ENCODE data around the gene HNMT.

GRCh38 chr2:137969418-137969765, 5.1 kb downstream of the HNMT start:
- TF ChIP-seq CTCF (IDR thresholded peaks at IDR 0.05) (no peak), POLR2A (IDR thresholded peaks at IDR 0.05) (no peak)

Measured in heart left ventricle (tissue), 13 donors.